T47D (cell line): Measurements from ENCODE around the gene DEGS2.
"Not testable (repeated sequence)": the region's sequence is repeated elsewhere in the genome, so short reads cannot be mapped to it uniquely, and the experiment has no call there.

Experiments
- DNase-seq, 2 experiments: peaks; one replicate each; pipeline versions ENCODE4 v3.0.0 to v3.0.0-alpha.2; 2011 to 2012; ENCODE audit warnings: low read depth in 1 of 2, low spot score in 1 of 2
- JUND ChIP-seq: IDR thresholded peaks from 2 replicates; pipeline ENCODE4 v1.6.1; 2012; ENCODE audit warnings: low read depth
- in situ Hi-C: cut with HindIII; loops from 2 replicates; pipeline ENCODE4 v1.10.0; 2016; ENCODE audit warnings: low sequenced_read_pairs, low pct_unique_long_range_greater_than_20kb

The DEGS2 gene

DNA sequence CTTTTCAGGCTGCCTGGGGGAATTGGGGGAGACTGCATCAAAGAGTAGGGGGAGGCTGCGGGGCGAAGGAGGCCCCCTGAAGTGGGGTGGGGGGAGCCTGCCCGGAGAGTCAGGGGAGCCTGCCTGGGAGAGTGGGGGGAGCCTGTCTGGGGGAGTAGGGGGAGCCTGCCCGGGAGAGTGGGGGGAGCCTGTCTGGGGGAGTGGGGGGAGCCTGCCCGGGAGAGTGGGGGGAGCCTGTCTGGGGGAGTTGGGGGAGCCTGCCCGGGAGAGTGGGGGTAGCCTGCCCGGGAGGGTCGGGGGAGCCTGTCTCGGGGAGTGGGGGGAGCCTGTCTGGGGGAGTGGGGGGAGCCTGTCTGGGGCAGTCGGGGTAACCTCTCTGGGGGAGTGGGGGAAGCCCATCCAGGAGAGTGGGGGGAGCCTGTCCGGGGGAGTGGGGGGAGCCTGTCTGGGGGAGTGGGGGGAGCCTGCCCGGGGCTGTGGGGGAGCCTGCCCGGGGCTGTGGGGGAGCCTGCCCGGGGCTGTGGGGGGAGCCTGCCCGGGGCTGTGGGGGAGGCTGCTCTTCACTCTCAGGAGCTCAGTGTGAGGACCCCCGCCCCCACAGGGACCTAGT lies 6.5 kb upstream of the DEGS2 start:
- no peak for DNase-seq
- no peak for TF ChIP-seq JUND
- in situ Hi-C loops = no loop called here

DNA sequence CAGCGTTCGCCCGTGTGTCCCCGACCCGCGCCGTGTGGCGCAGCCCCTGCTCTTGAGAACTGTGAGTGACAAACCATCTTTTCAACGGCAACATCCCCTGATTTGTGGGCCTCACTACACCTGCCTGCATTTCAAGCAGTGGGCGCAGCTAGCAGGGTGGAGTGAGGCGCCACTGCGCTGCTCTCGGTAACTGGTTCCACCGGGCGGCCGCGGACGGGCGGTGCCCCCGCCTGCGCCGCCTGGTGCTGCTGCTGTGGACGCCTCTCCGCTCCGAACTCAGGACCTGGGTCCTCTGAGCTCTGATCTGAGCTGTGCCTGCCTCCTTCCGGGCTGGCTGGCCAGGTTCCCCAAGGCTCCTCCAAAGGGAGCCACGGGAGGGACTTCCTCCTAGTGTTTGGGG lies 5.9 kb upstream of the DEGS2 start:
- in situ Hi-C loops = no loop called here
- DNase-seq = no peak
- TF ChIP-seq JUND = no peak

DNA sequence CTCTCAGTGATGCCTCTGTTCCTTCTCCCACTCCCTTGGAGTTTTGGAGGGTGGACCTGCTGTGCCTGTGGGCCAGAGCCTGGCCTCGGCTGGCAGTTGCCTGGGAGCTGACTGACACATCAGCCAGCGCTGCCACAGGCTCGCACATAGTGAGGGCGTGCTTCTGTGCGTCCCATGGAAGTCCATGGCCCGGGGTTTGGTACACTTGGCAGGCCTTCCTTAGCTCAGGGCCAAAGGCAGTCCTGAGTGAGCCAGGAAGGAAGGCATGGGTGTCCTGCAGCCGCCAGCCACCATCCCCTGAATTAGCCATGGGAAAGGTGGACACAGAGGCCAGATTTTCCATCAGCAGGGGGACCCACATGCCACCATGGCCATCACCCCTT lies 1.1 kb upstream of the DEGS2 start:
- no peak for DNase-seq
- no peak for TF ChIP-seq JUND
- in situ Hi-C loops = no loop called here

DNA sequence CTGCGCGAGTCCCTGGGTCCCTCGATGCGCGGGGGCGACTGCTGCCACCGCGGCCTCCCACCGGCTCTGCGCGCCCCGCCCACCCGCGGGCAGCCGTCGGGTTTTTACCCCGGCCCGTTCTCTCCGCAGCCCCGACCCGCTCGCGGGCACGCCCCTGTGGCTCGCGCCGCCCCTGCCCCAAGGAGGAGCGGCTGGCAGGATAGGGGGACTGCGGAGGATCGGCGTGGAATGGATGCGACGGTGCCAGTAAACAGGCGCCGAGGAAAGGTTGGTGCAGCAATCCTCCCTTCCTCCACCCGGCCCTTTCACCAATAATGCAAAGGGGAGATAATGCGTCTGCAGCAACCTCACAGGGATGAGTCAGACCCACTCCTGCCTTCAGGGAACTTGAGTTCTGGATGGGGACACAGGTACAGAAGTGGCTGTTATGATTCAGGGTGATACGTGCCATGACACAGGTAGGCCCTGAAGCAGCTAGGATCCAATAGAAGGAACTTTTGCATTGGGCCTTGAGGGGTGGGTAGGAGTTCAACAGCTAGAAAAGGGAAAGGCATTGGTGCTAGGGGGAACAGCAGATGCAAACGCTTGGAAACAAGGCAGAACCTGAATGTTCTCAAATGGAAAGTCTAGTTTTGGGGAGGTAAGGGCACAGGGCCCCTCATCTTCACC lies 554 bp upstream of the DEGS2 start:
- in situ Hi-C loops = no loop called here
- DNase-seq = peak; percentile 45 to 54
- no peak for TF ChIP-seq JUND

DNA sequence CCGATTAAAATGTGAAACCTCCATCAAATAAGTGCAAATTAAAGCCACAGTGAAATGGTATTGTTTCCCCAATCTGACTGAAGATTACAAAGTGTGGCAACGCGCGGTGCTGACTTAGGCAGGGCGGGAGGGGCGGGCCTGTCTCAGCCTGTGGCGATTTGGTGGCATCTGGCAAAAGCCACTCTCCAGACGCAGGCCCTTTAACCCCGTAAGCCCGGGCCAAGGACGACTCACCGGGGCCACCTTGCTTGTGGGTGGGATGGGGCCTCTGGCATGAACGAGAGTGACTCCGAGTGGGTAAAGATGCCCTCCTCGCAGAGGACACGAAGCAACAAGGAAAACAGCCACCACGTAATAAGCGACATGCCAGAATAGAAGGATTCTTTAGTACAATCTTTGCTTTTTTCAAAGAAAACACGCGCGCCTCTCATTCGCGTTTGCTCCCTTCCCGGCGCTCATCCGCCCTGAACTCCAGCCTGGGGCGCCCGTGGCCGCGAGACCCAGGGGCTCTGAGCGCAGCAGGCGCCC lies 815 bp downstream of the DEGS2 start:
- in situ Hi-C loops = no loop called here
- DNase-seq = peak; percentile 39 to 48
- no peak for TF ChIP-seq JUND

DNA sequence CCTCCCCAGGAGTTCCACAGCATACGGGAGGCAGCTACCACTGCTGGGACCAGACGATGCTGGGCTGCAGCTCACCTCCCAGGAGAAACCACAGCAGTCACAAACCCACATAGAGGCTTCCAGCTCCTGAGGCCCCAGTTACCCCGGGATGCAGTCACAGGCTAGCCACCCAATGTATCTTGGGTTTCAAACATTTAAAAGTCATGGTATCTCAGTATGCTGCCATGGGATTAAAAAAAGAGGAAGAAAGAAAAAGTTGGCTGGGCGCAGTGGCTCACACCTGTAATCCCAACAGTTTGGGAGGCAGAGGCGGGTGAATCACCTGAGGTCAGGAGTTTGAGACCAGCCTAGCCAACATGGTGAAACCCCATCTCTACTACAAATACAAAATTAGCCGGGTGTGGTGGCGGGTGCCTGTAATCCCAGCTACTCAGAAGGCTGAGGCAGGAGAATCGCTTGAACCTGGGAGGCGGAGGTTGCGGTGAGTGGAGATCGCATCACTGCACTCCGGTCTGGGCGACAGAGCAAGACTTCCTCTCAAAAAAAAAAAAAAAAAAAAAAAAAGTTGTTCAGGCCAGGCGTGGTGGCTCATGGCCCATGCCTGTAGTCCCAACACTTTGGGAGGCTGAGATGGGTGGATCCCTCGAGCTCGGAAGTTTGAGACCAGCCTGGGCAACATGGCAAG lies 1.8 kb downstream of the DEGS2 start:
- DNase-seq, in situ Hi-C loops: not testable (repeated sequence)

DNA sequence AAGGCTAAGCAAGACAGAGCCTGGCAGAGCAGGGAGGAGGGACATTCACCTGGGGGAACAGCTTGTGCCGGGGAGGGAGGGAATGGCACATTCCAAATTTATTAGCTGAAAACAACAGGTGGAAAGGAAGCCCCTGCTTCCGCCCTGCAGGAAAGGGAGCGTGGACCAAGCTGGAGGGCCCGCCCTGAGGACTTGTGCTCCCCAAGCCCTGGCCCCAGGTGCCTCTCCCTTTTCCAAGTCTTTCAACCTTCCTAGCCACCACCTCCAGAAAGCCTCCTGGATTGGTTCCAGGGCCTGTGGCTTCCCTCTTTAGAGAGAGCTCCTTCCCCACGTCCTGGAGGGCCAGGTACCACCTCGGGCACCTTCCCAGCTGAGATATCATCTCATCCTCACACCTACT lies 2.7 kb downstream of the DEGS2 start:
- DNase-seq = peak in 1 of 2 experiments; percentile 61
- in situ Hi-C loops = no loop called here
- no peak for TF ChIP-seq JUND

DNA sequence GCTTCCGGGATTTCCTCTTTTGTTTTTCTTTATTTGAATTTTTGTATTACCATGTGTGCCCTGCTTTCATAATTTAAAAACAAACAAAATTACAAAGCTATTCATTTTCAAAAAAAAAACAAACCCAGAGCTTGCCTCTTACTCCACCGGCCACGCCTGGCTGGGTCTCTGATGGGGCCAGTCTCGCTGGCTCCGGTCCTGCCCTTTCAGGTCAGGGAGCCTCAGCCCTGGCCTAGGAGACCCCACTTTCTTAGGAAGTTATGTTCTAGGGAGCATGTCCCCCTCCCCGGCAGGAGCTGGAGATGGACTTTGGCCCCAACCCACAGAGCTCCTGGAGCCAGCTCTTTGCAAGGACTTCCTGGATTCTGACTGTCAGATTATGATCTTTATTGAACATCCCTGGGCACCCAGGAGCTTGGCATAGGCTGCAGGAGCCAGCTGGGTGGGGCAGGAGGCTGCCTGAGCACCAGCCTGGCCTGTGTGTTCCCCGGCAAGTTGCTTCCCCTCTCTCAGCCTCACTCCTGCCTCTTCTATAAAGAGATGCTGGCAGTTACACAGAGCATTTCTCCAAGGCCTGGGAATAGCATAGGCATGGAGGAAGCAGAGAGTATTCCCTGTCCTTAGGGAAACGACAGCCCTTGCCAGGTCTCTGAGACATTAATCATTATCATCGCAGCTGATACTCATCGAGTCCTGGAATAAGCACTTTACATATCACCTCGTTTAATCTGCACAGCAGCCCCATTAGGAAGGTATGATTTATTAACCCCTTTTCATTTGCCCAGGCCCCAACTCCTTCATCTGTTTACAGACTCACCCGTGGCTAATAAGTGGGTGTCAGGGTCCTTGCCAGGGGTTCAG lies 3.5 kb downstream of the DEGS2 start:
- TF ChIP-seq JUND = no peak
- peak; percentile 90 to 95 for DNase-seq
- in situ Hi-C loops = no loop called here

DNA sequence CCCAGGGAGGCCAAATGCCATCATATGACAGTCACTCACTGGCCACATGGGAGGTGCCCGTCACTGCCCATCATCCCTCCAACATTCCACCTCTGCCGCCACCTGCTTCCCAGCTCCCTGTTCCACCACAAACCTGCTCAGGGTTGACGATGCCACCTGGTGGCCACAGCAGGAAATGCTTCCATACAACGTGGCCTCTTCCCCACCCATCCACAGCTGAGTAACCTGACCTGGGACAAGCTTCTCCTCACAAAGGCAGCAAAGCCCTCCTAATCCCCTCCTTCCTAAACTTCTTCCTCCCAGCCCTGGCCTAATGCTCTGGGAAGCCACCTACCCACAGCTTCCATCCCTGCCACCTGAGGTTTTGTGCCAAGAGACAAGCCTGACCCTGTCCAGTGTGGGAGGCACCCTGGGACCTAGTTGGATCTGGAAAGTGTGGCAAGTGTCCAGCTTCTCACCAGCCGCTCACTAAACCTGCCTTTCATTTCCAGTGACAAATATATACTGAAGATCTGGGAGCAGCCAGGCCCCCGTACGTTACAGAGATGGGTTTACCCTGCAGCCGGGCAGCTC lies 4.3 kb downstream of the DEGS2 start:
- in situ Hi-C loops = no loop called here

DNA sequence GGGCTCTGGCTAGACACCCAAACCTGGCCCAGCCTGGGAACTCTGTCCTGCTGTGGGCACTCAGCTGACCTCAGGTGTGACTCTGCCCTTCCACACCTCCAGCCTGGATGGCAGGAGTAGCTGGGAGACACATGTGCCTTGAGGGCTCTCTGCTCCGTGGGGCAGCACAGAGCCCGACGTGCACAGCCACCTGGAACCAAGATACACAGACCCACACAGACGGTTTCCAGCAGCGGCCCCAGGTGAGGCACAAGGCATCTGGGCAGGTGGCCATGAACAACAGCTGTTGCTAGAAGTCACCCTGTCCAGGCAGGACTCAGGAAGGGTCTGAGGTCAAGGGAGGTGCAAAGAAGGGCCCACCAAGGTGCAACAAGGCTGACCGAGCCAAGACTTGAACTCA lies 5.9 kb downstream of the DEGS2 start:
- in situ Hi-C loops = no loop called here
- no peak for DNase-seq
- no peak for TF ChIP-seq JUND

More for the DNA sequence above, 4.3 kb downstream of the DEGS2 start:
- TF ChIP-seq JUND = no peak
- peak; percentile 47 to 95 for DNase-seq

DNA sequence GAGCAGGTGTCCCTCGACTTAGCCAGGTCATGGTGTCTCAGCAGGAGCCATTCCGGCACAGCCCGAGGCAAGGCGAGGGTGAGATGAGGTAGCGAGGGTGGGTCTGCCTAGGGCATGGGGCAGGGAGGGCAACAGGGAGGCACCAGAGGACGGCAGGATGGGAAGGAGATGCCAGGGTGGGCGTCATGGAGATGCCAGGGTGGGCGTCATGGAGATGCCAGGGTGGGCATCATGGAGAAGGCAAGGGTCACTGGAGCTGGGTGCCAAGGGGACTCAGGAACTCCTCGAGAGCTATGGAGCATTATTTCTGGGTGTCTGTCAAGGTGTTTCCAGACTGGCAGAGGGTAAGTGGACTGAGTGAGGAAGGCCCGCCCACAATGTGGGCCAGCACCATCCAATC lies 7.4 kb downstream of the DEGS2 start:
- no peak for DNase-seq
- in situ Hi-C loops = no loop called here
- no peak for TF ChIP-seq JUND

DNA sequence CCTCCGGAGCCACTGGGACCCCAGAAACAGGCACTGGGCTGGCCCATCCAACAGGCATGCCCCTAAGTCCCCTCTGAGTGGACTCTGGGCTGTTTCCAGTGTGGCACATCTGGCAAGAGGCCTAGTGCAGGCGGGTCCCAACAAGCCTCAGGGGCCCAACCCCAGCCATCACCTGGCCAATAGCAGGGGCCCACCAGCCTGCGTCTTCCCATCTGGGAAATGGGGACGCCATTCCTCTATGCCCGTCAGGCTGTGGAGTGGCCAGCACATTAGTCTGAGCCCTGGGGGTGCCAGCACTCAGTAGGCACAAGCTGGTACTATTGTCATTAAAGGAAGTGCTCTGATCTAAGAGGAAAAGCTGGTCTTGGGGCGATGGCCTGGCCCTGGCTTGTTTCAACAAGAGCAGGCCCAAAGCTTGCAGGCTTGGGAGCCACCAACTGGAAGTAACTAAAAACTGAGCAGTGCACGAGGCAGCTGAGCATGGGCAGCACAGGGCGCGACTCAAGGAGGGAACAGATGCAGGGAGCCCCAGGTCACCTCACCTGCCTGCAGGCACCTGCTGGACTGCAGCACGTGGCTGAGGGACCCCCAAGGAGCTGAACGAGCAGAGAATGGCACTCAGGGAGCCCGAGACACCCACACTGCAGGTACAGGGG lies 8.4 kb downstream of the DEGS2 start:
- DNase-seq = peak; percentile 57 to 66
- in situ Hi-C loops = no loop called here
- TF ChIP-seq JUND = no peak
